Activated CD4-positive, alpha-beta T cell treated with anti-CD3 and anti-CD28 coated beads for 24 hours (primary cell): Measurements from ENCODE around the gene SPTBN5.
A peak's percentile ranks its signal among the peaks of the same experiment; 100 is the strongest.

Source experiments
- DNase-seq, 2 donors: peaks; one replicate each; pipeline ENCODE4 v3.0.0-alpha.2; 2020; ENCODE audit warnings: low read depth in 2 of 2

The SPTBN5 gene

DNA sequence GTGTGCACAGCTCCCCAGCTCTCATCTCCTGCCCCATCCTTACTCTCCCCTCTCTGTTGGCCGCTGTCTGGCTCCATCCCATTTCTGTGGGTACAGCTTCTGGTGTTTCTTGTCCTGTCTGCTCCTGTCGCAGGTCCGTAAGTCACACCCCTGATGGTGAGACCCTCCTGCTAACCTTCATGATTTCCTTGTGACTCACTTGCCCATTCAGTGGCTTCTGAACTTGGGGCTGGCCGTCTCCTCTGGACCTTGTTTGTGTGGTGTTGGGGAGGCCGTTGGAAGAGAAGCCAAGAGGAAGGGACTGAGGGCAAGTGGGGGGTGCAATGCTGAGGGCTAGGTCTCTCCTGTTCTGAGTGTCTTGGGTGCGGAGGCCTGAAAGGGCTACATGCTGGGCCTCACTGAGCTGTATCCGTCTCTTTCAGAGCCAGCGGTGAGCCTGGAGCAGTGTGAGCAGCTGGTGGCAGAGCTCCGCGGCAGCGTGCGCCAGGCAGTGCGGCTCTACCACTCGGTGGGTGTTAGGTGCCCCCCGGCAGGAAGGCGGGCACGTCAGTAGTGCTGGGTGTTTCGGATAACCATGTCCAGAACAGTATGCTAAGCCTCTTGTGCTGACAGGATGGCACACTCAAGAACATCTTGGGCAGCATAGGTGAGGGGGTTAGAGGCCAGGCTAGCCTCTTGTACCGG lies 69.6 kb downstream of the SPTBN5 start:
- DNase-seq: no peak

GRCh38 chr15:41823502-41823901 lies 70.4 kb downstream of the SPTBN5 start:
- DNase-seq: no peak

- DNase-seq: no peak
Measured at GRCh38 chr15:41822957-41823356, 70.9 kb downstream of the SPTBN5 start.

- no peak for DNase-seq
Measured at GRCh38 chr15:41822471-41822870, 71.4 kb downstream of the SPTBN5 start.

DNA sequence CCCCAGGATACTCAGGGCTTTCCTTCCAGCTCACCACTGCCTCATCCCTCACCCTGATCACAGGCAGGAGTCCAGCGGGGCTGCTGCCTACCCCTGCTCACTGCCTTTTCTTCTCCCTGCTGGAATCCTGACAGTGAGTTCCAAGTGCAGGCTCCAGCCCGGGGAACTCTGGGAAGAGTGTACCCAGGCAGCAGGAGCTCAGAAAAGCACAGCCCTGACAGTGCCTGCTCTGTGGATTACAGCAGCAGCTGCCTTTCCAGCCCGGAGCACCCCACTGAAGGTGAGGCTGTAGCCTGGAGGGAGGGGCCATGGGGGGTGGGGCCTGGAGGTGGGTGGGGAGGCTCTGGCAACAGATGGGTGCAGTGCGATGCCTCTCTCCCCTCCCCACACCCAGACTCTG lies 72.0 kb downstream of the SPTBN5 start:
- DNase-seq: no peak

DNA sequence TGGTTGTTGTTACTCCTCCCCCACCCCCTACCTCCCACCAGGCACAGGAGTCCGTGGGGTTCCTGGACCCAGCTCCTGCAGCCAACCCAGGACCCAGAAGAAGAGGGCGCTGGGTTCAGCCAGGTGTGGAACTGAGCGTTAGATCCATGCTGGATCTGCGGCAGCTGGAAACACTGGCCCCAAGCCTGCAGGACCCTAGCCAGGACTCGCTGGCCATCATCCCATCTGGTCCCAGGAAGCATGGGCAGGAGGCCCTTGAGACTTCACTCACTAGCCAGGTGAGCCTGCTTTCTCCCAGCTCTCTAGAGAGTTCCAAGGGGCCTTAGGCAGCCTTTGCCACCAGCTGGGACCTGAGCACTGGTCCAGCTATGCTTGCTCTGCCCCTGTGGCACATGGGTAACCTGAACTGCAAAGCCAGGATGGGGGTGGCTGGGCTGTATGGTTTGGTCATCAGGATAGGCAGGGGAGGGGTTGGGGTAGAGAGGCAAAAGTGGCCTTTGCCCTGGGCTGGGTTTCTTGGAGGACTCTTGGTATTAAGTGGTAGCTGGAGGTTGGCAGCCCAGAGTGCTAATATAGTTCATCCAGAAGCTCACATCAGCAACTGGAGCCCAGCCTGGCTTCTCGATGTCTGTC lies 72.9 kb downstream of the SPTBN5 start:
- DNase-seq: no peak

- no peak for DNase-seq
Measured at GRCh38 chr15:41819455-41820050, 74.3 kb downstream of the SPTBN5 start.

GRCh38 chr15:41817781-41818180 lies 76.1 kb downstream of the SPTBN5 start:
- no peak for DNase-seq

GRCh38 chr15:41817327-41817726 lies 76.5 kb downstream of the SPTBN5 start:
- DNase-seq: no peak

- no peak for DNase-seq
Measured at GRCh38 chr15:41816788-41817187, 77.1 kb downstream of the SPTBN5 start.

GRCh38 chr15:41814534-41814933 lies 79.3 kb downstream of the SPTBN5 start:
- DNase-seq: no peak

DNA sequence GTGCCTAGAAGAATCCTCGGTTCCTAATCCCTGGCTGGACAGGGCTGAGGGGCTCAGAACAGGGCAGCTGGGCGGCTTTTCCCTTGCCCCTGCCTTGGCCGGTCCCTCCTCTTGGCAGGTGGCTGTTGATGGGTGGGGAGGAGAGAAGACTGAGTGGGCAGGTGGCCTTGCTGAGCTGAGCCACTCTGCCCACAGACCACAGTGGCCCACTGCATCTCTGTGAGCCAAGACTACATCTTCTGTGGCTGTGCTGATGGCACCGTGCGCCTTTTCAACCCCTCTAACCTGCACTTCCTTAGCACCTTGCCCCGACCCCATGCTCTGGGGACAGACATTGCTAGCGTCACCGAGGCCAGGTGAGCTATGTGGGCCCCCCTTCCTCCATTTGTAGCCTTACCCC lies 80.4 kb downstream of the SPTBN5 start:
- no peak for DNase-seq

DNA sequence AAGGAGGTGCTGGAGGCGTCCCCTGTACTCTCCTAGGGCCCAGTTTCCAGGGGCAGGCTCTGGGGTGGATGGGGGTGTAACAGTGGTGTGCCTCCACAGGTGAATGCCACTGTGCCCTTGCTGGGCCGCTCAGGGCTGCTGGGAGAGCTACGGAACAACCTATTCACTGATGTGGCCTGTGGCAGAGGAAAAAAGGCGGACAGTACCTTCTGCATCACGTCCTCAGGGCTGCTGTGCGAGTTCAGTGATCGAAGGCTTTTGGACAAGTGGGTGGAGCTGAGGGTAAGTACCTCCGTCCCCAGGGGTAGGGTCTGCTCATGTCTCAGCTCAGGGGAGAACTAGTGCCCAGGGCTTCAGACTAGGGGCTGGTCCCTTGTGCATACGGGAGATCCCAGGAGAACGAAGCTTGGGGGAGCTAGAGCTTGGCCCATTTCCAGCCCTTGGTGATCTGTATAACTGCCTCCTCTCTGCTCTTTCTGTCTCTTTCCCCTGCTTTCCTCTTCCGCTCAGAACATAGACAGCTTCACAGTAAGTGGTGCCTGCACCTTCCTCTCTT lies 81.0 kb downstream of the SPTBN5 start:
- no peak for DNase-seq

DNA sequence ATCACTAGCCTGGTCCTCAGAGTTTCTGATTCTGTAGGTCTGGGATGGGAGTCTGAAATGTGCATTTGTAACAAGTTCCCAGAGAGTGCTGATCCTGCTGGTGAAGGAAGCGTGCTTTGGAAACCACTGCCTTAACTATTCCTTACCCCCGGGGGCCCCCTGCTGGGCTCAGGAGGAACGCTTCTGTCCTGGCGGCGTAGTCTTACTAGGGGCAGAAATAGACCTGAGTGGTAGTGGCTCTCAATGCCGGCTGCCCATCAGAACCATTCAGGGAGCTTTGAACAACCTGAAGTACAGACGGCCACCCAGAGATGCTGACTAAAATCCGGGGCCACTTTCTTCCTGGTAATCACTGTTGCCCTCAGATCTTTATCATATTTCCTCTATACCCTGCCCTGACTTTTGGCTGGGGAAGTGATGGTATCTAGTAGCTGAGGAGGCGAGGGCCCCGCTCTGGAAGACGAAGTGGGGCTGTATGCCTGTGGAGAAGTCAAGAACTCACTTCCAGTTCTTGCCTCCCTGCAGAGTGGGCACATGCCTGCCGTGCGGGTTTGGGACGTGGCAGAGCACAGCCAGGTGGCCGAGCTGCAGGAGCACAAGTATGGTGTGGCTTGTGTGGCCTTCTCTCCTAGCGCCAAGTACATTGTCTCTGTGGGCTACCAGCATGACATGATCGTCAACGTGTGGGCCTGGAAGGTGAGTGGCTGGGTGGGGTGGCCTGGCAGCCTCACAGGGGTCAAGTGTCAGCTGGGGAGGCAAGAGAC lies 82.2 kb downstream of the SPTBN5 start:
- DNase-seq: peak; percentile 59 to 67

- no peak for DNase-seq
Measured at GRCh38 chr15:41810651-41811431, 83.0 kb downstream of the SPTBN5 start.

DNA sequence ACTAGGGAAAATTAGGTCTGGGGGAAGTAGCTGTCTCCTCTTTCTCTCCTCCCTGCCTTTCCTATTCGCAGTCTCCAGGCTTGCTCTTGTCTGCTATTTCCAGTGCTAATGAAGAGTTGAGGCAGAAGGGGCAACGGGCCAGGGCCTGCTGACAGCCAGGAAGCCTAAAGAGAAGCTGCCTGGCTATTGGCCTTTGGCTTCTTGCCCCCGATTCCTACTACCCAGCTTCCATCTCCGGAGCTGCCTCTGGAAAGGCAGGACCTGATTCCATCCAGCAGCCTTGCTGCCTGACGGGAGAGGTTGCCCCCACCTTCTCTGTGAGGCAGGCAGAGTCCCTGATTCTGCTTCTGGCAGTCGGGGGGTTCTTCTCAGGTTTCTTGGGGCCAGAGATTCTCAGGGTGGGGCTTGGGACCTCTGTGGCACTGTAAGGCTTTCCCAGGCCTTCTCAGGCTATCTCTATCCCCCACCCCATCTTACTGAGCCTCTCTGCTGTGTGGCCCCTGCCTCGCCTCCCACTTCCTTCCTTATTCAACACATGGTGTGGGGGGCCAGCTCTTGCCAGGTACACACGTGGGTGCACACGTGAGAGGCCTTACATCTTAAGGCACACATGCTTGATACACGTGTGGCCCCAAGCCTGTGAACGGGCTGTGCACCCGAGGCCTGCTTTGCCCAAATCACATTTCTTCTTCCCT lies 84.2 kb downstream of the SPTBN5 start:
- no peak for DNase-seq

GRCh38 chr15:41809121-41809520 lies 84.7 kb downstream of the SPTBN5 start:
- no peak for DNase-seq

DNA sequence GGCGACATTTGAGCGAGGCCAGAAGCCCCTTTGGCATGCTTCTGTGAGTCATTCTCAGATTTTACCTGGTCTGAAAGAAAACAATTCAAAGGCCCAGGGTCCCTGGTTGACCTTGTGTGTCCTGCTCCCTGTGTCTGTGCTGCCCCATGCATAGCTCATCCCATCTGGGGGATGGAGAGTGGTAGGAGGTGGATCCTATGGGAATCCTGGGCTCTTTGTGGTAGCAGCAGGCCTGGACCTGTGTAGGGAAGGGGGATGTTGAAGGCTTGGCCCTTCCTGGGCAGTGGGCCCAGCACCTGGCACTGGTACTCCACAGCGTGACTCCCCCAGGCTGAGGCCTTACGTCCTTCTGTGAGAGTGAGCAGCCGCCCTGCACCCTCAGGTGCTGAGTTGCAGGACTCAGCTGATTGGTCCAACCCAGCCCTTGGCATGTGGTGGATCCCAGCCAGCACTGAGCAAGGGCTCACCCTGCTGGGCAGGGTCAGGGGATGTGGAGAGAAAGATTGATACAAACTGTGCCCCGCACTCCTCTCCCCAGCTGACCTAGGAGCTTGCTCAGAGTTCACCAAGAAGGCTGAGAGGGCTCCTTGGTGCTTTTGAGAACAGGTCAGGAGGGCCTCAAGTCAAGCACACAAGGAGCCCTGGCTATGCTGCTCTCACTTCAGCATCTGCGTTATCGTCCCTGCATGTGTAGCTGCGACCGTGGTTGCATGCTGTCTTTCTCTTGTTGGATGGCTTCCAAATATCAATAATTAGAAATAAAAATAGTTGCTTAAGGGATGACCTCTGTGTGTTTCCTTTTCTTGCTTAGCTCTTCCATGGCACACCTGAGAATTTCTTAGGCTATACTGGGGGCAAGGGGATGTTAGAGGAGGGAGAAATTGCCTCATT lies 87.3 kb downstream of the SPTBN5 start:
- no peak for DNase-seq

DNA sequence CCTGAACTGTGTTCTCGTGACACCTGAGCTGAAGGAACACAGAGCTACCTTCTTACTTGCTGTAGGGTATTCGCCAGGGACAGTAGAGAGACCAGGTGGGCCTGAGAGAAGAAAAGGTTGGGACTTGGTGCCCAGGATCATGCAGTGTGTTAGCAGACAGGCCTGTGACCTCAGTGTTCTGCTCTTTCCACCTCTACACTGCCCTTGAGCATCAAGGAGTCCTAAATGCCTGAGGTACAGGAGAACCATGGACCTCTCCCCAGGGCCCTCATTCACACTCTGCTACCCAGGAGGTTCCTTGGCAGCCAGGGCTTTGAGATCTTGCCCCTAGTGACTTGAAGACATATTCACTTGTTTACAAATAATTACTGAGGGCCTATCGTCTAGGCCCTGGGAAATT lies 88.1 kb downstream of the SPTBN5 start:
- DNase-seq: no peak
